Activated CD4-positive, alpha-beta memory T cell treated with anti-CD3 and anti-CD28 coated beads, Interleukin-2, amount 10 ng/mL, durations not matched to agents 7 days and 5 days (primary cell): ENCODE results near the gene IL17RC. TPM values are rescaled to one million over a fixed set of nuclear protein-coding genes. Genes with fewer than 3 reads are reported as not detected.
"Not testable (repeated sequence)": the region's sequence is repeated elsewhere in the genome, so short reads cannot be mapped to it uniquely, and the experiment has no call there.

ENCODE experiments used
- CTCF ChIA-PET: fragments of 350-600 bp; sonication (Branson Sonifier 250); formaldehyde crosslinking; loops from one replicate; lab custom pipeline; 2021; ENCODE audit warnings: antibody characterized with exemption, inconsistent platforms; lab: Charles Lee
- POLR2A ChIA-PET: fragments of 350-600 bp; sonication (Branson Sonifier 250); formaldehyde crosslinking; loops from one replicate; lab custom pipeline; 2021; ENCODE audit warnings: antibody characterized with exemption; lab: Charles Lee
- DNase-seq: peaks from one replicate; pipeline ENCODE4 v3.0.0-alpha.2; 2020
- H3K27ac Mint-ChIP-seq: one replicate; pipeline ENCODE4 v1.8.0; 2021; ENCODE audit warnings: mild to moderate bottlenecking, mixed read lengths
- H3K27me3 Mint-ChIP-seq: one replicate; pipeline ENCODE4 v1.8.0; 2021; ENCODE audit warnings: mixed read lengths
- H3K36me3 Mint-ChIP-seq: one replicate; pipeline ENCODE4 v1.8.0; 2021; ENCODE audit warnings: low read depth, mixed read lengths
- H3K4me1 Mint-ChIP-seq: one replicate; pipeline ENCODE4 v1.8.0; 2021; ENCODE audit warnings: mixed read lengths
- H3K4me3 Mint-ChIP-seq: one replicate; pipeline ENCODE4 v1.8.0; 2021; ENCODE audit warnings: mild to moderate bottlenecking, mixed read lengths
- H3K9me3 Mint-ChIP-seq: one replicate; pipeline ENCODE4 v1.8.0; 2021; ENCODE audit warnings: mixed read lengths
- total RNA-seq, 2 experiments: library from RNA; stranded (reverse); gene quantifications; one replicate each; pipeline ENCODE4 v1.2.3, GENCODE V29; 2021

The IL17RC gene, protein sequence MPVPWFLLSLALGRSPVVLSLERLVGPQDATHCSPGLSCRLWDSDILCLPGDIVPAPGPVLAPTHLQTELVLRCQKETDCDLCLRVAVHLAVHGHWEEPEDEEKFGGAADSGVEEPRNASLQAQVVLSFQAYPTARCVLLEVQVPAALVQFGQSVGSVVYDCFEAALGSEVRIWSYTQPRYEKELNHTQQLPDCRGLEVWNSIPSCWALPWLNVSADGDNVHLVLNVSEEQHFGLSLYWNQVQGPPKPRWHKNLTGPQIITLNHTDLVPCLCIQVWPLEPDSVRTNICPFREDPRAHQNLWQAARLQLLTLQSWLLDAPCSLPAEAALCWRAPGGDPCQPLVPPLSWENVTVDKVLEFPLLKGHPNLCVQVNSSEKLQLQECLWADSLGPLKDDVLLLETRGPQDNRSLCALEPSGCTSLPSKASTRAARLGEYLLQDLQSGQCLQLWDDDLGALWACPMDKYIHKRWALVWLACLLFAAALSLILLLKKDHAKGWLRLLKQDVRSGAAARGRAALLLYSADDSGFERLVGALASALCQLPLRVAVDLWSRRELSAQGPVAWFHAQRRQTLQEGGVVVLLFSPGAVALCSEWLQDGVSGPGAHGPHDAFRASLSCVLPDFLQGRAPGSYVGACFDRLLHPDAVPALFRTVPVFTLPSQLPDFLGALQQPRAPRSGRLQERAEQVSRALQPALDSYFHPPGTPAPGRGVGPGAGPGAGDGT
- total RNA-seq: under 1 TPM; 0.23 to 0.45 TPM

GRCh38 chr3:9916734-9917680, at the start of gene IL17RC:
Gene IL17RC, plus strand, starts transcription at chr3:9917098. Its CDS starts 218 bp downstream, at chr3:9917316.
- no peak for DNase-seq
- Mint-ChIP-seq H3K36me3 (peaks cover 4% of the 10 kb centered on the region), H3K27me3 (peaks cover 13% of the 10 kb centered on the region), H3K4me3 (peak within 1 kb of the TSS; percentile 58), H3K27ac (no peak within 1 kb of the TSS), H3K9me3 (peaks cover 3% of the 10 kb centered on the region), H3K4me1 (peaks cover 15% of the 10 kb centered on the region)
- CTCF ChIA-PET: interaction anchor here (7.5 kb wide), 1 partner anchor 15 kb away, joined by 51 read pairs; the partner anchor contains the start of gene CRELD1
- POLR2A ChIA-PET: interaction anchor here (1.5 to 1.8 kb wide), 3 partner anchors 15 to 124 kb away, joined by 4 to 7 read pairs (median 5); partner anchors contain the start of genes ARPC4, CRELD1, JAGN1 and TADA3

- H3K27ac Mint-ChIP-seq: no peak overlapping the region
- H3K36me3 Mint-ChIP-seq: no peaks in the 10 kb centered on the region
- H3K4me1 Mint-ChIP-seq: peaks cover 2% of the 10 kb centered on the region
- H3K9me3 Mint-ChIP-seq: no peaks in the 10 kb centered on the region
- CTCF ChIA-PET: no interaction called here
- H3K27me3 Mint-ChIP-seq: peaks cover 6% of the 10 kb centered on the region
- POLR2A ChIA-PET: no interaction called here
- no peak for DNase-seq
- H3K4me3 Mint-ChIP-seq: no peak overlapping the region
Observed at GRCh38 chr3:9867106-9867505, 49.8 kb upstream of the IL17RC start.

DNA sequence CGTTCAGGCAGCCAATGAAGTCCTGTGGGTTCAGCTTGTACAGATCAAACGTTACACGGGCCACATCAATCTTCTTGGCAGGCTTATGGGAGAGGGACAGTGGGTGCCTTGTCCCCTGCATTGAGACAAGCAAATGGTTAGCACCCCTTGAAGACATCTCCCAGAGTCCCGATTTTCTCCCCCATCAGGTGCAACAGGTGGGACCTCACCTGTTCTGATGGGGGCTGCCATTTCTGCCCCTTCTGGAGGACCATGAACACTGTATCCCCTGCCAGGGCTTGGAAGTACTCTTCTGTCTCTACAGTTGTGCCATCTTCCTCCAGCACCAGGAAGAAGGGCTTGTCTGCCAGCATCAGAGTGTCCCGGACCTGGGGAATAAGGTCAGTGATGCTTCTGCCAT, 46.9 kb upstream of the IL17RC start:
- POLR2A ChIA-PET: no interaction called here
- CTCF ChIA-PET: interaction anchor here (1.2 kb wide), 1 partner anchor 62 kb away, joined by 4 read pairs; no protein-coding TSS in a partner anchor

DNA sequence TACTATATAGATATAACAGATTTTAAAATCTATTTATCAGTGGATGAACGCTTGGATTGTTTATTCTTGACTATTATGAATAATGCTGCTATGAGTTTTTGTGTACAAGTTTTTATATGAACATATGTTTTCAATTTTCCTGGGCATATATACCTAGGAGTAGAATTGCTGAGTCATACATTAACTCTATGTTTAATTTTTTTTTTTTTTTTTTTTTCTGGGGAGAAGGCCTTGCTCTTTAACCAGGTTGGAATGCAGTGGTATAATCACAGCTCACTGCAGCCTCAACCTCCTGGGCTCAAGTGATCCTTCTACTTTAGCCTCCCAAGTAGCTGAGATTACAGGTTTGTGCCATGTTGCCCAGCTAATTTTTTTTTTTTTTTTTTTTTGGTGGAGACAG, 45.9 kb upstream of the IL17RC start:
- no peak overlapping the region for H3K4me3 Mint-ChIP-seq
- no peaks in the 10 kb centered on the region for H3K36me3 Mint-ChIP-seq
- H3K27ac Mint-ChIP-seq: no peak overlapping the region
- ChIA-PET POLR2A (no interaction called here), CTCF (interaction anchor here (0.5 to 1.2 kb wide), 2 partner anchors 61 to 225 kb away, joined by 4 read pairs; no protein-coding TSS in a partner anchor)
- no peaks in the 10 kb centered on the region for H3K4me1 Mint-ChIP-seq
- DNase-seq: no peak
- no peaks in the 10 kb centered on the region for H3K9me3 Mint-ChIP-seq
- no peaks in the 10 kb centered on the region for H3K27me3 Mint-ChIP-seq

More for the DNA sequence above, 46.9 kb upstream of the IL17RC start:
- Mint-ChIP-seq H3K9me3 (no peaks in the 10 kb centered on the region), H3K27me3 (no peaks in the 10 kb centered on the region), H3K4me1 (no peaks in the 10 kb centered on the region), H3K27ac (no peak overlapping the region), H3K36me3 (no peaks in the 10 kb centered on the region), H3K4me3 (no peak overlapping the region)
- DNase-seq: no peak

GRCh38 chr3:9872067-9872466, 44.8 kb upstream of the IL17RC start:
- H3K27ac Mint-ChIP-seq, H3K4me3 Mint-ChIP-seq, H3K9me3 Mint-ChIP-seq, DNase-seq, H3K4me1 Mint-ChIP-seq, H3K36me3 Mint-ChIP-seq, POLR2A ChIA-PET, H3K27me3 Mint-ChIP-seq: not testable (repeated sequence)
- CTCF ChIA-PET: interaction anchor here (1.6 kb wide), 1 partner anchor 23 kb away, joined by 3 read pairs; no protein-coding TSS in a partner anchor

- Mint-ChIP-seq H3K36me3 (no peaks in the 10 kb centered on the region), H3K4me1 (no peaks in the 10 kb centered on the region), H3K9me3 (no peaks in the 10 kb centered on the region), H3K27me3 (peaks cover 3% of the 10 kb centered on the region), H3K27ac (no peak overlapping the region), H3K4me3 (no peak overlapping the region)
- DNase-seq: no peak
- ChIA-PET CTCF (no interaction called here), POLR2A (no interaction called here)
Observed at GRCh38 chr3:9875448-9875847, 41.5 kb upstream of the IL17RC start.

GRCh38 chr3:9876255-9876654, 40.6 kb upstream of the IL17RC start:
- H3K36me3 Mint-ChIP-seq, H3K4me3 Mint-ChIP-seq, H3K27ac Mint-ChIP-seq, H3K9me3 Mint-ChIP-seq, H3K4me1 Mint-ChIP-seq, DNase-seq, CTCF ChIA-PET, H3K27me3 Mint-ChIP-seq: not testable (repeated sequence)
- POLR2A ChIA-PET: interaction anchor here (1.7 kb wide), 1 partner anchor 14 kb away, joined by 7 read pairs; the partner anchor contains the start of gene JAGN1

- no peaks in the 10 kb centered on the region for H3K4me1 Mint-ChIP-seq
- no peak for DNase-seq
- H3K27ac Mint-ChIP-seq: no peak overlapping the region
- no peaks in the 10 kb centered on the region for H3K36me3 Mint-ChIP-seq
- POLR2A ChIA-PET: interaction anchor here (1.7 kb wide), 1 partner anchor 14 kb away, joined by 7 read pairs; the partner anchor contains the start of gene JAGN1
- CTCF ChIA-PET: no interaction called here
- H3K4me3 Mint-ChIP-seq: no peak overlapping the region
- H3K27me3 Mint-ChIP-seq: peaks cover 3% of the 10 kb centered on the region
- H3K9me3 Mint-ChIP-seq: no peaks in the 10 kb centered on the region
Observed at GRCh38 chr3:9876991-9877390, 39.9 kb upstream of the IL17RC start.

GRCh38 chr3:9878700-9879099, 38.2 kb upstream of the IL17RC start:
- no peak overlapping the region for H3K4me3 Mint-ChIP-seq

GRCh38 chr3:9879830-9880549, 36.9 kb upstream of the IL17RC start, which contains the start of gene CIDEC:
Gene CIDEC, minus strand, starts transcription at chr3:9880253. Its CDS starts 1,767 bp downstream, at chr3:9878486.
- CTCF ChIA-PET: no interaction called here
- no peak for DNase-seq
- H3K36me3 Mint-ChIP-seq: no peaks in the 10 kb centered on the region

More at GRCh38 chr3:9878700-9879099, 38.2 kb upstream of the IL17RC start:
- DNase-seq: no peak
- Mint-ChIP-seq H3K4me1 (no peaks in the 10 kb centered on the region), H3K9me3 (no peaks in the 10 kb centered on the region), H3K36me3 (no peaks in the 10 kb centered on the region), H3K27ac (no peak overlapping the region), H3K27me3 (peaks cover 3% of the 10 kb centered on the region)
- ChIA-PET POLR2A (no interaction called here), CTCF (no interaction called here)

GRCh38 chr3:9881441-9881840, 35.5 kb upstream of the IL17RC start:
- H3K9me3 Mint-ChIP-seq: no peaks in the 10 kb centered on the region
- DNase-seq: no peak
- no peaks in the 10 kb centered on the region for H3K36me3 Mint-ChIP-seq
- peaks cover 3% of the 10 kb centered on the region for H3K27me3 Mint-ChIP-seq
- no peak overlapping the region for H3K27ac Mint-ChIP-seq
- no peak overlapping the region for H3K4me3 Mint-ChIP-seq
- ChIA-PET POLR2A (no interaction called here), CTCF (interaction anchor here (0.7 kb wide), 1 partner anchor 135 kb away, joined by 3 read pairs; no protein-coding TSS in a partner anchor)
- no peaks in the 10 kb centered on the region for H3K4me1 Mint-ChIP-seq

More at GRCh38 chr3:9879830-9880549, 36.9 kb upstream of the IL17RC start, which contains the start of gene CIDEC:
- Mint-ChIP-seq H3K4me1 (no peaks in the 10 kb centered on the region), H3K4me3 (no peak within 1 kb of the TSS), H3K27ac (no peak within 1 kb of the TSS), H3K27me3 (peaks cover 3% of the 10 kb centered on the region), H3K9me3 (no peaks in the 10 kb centered on the region)
- POLR2A ChIA-PET: interaction anchor here (0.9 to 1.0 kb wide), 2 partner anchors 11 to 22 kb away, joined by 3 to 5 read pairs; partner anchors contain the start of genes IL17RE and JAGN1
